Measurements from ENCODE around the gene VTI1A.

Gene VTI1A

DNA sequence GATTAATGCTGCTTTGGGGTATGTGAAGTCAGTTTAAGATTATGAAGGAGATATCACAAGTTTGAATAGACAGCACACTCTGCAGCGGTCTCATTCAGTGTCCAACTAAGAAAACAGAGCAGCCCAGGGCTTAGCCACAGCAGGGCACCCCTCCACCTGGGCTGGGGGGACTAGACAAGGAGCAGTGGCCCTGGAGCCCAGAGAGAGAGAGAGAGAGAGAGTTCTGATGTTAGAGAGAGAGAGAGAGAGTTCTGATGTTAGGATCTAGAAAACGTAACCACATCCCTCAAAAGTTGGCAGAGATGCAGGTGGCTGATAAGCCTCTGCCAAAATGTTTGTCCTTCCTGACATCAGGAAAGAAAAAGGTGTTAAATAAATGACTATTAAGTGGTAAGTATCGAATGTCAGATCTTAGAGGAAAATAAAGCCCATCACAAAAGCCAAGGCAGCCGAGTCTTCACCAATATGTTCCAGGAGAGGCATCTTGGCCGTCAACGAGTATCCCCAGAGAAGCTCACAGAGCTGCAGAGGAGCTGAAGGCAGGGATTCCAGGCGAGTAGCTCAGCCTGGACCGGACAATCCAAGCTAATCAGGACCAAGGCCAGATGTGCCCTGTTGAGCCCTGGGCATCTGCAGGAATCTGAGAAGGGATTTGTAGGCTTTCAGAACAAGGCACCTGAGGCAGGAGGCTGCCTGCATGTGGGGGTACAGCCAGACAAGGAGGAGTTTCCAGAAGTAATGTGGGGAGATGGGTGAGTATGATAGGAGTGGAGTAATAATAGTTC, 352.9 kb downstream of the VTI1A start:
- TF ChIP-seq, protein P1, sequence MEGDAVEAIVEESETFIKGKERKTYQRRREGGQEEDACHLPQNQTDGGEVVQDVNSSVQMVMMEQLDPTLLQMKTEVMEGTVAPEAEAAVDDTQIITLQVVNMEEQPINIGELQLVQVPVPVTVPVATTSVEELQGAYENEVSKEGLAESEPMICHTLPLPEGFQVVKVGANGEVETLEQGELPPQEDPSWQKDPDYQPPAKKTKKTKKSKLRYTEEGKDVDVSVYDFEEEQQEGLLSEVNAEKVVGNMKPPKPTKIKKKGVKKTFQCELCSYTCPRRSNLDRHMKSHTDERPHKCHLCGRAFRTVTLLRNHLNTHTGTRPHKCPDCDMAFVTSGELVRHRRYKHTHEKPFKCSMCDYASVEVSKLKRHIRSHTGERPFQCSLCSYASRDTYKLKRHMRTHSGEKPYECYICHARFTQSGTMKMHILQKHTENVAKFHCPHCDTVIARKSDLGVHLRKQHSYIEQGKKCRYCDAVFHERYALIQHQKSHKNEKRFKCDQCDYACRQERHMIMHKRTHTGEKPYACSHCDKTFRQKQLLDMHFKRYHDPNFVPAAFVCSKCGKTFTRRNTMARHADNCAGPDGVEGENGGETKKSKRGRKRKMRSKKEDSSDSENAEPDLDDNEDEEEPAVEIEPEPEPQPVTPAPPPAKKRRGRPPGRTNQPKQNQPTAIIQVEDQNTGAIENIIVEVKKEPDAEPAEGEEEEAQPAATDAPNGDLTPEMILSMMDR (IDR thresholded peaks at IDR 0.05; ENCODE audit: low read depth, low read length), result no peak
- no peak for DNase-seq (ENCODE audit: low read depth in 2 of 2)

DNA sequence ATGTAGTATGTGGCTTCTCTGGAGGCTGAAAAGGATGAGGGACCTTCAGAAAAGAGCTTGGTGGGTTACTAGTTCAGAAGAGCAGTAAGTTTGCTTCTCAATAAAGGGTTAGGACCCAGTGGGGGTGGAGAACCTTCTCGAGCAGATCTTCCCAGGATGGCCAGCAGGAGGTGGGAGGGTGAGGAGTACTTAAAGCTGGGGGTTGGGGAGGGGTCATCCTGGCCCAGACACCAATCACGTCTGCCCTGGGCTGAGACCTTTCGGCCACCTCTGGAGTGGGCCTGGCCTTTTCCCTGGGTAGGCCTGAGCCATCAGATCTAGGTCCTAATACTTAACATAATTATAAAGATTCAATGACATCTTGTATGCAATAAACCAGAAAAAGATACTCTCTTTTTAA, 354.0 kb downstream of the VTI1A start:
- DNase-seq (ENCODE audit: low read depth in 2 of 2), result no peak
- no peak overlapping the region for H3K4me3 ChIP-seq (replicated peaks in 1 of 2; ENCODE audit: low read depth in 2 of 2, low read length in 2 of 2)
- TF ChIP-seq, protein P1 (IDR thresholded peaks at IDR 0.05; ENCODE audit: low read depth, low read length), result no peak

More for the DNA sequence above, 352.9 kb downstream of the VTI1A start:
- no peak overlapping the region for H3K4me3 ChIP-seq (replicated peaks in 1 of 2; ENCODE audit: low read depth in 2 of 2, low read length in 2 of 2)

DNA sequence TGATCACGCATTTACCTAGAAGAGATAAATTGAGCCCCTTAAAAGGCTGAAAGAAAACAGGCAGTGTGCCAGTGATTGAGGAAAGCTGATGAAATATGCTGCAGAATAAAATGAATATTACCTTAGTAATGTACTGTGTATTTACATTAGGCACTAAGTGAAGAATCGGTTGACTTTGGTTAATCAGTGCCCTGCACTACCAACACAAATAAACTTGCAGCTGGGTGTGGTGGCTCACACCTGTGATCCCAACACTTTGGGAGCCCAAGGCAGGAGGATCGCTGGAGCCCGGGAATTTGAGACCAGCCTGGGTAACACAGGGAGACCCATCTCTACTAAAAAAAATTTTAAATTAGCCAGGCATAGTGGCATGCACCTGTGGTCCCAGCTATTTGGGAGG, 354.7 kb downstream of the VTI1A start:
- TF ChIP-seq, protein P1 (IDR thresholded peaks at IDR 0.05; ENCODE audit: low read depth, low read length), result no peak
- no peak overlapping the region for H3K4me3 ChIP-seq (replicated peaks in 1 of 2; ENCODE audit: low read depth in 2 of 2, low read length in 2 of 2)
- DNase-seq (ENCODE audit: low read depth in 2 of 2), result no peak

DNA sequence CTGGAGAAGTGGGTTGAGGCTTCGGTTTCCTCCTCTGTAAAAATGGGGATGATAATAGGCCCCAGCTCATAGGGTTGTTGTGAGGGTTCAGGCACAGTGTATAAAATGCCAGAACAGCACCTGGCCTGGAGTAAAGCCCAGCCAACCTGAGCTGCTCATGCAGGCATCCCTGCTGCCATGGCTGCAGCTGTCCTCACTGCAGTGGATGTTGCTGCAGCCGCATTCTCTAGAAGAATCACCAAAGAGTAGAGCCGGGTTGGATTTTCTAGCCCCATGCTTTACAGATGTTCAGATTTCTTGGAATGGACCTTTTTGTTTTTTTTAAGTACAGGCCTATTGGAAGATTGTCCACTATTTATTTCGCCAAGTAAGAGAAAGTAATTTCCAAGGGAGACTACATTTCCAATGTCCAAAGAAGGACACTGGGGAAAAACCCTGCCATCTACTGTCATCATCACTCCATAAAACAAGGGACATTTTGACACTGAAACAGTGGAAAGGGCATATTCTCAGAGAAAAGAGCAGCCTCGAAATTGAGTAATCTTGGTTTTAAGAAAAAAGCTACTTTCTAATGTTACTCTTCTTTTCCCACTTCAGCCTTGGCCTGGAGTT, 355.5 kb downstream of the VTI1A start:
- no peak for DNase-seq (ENCODE audit: low read depth in 2 of 2)
- no peak overlapping the region for H3K4me3 ChIP-seq (replicated peaks in 1 of 2; ENCODE audit: low read depth in 2 of 2, low read length in 2 of 2)
- TF ChIP-seq, protein P1 (IDR thresholded peaks at IDR 0.05; ENCODE audit: low read depth, low read length), result no peak

DNA sequence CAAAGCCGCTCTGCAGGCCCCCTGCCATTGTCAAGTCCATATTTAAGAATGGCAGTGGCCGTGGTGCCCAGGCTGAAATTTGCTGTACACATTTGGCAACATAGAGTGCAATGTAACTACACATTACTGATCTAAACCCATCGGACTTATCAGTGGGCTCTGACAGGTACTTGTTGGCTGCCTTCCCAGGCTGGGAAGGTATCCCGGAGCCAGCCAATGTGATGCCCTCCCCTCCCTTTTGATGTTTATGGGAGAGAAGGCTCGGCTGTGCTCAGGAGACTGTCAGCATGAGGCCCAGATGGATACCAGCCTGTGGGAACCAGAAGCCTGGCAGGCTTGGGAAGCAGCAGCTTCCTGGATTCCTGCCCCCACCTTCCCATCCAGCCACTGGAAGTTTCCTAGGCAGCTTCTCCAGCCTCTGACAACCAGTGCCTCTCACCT, 357.0 kb downstream of the VTI1A start:
- no peak overlapping the region for H3K4me3 ChIP-seq (replicated peaks in 1 of 2; ENCODE audit: low read depth in 2 of 2, low read length in 2 of 2)
- TF ChIP-seq, protein P1 (IDR thresholded peaks at IDR 0.05; ENCODE audit: low read depth, low read length), result no peak
- peak in 1 of 2 donors; percentile 22 for DNase-seq (ENCODE audit: low read depth in 2 of 2)

DNA sequence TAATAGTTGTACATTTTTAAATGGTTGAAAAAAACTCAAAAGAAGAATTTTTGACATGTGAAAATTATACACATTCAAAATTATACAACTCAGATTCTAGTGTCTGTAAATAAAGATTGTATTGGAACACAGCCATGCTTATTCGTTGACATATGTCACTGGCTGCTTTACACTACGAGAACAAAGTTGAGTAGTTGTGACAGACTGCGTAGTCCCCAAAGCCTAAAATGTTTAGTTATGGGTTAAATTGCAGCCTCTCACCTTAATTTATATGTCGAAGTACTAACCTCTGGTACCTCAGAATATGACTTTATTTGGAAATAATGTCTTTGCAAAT, 358.2 kb downstream of the VTI1A start:
- TF ChIP-seq, protein P1 (IDR thresholded peaks at IDR 0.05; ENCODE audit: low read depth, low read length), result no peak
- no peak overlapping the region for H3K4me3 ChIP-seq (replicated peaks in 1 of 2; ENCODE audit: low read depth in 2 of 2, low read length in 2 of 2)

More for the DNA sequence above, 358.2 kb downstream of the VTI1A start:
- DNase-seq (ENCODE audit: low read depth in 2 of 2), result no peak

Measured in cardiac fibroblast (primary cell).